DND-41 (cell line): ENCODE measurements around the gene XIAP.

Experiments used
- EZH2 ChIP-seq: IDR thresholded peaks from 3 replicates; pipeline ENCODE4 v1.6.1; 2012; ENCODE audit warnings: borderline replicate concordance, low read depth, mild to moderate bottlenecking, moderate library complexity, low read length, inconsistent platforms; ENCODE audit not compliant: severe bottlenecking
- TF ChIP-seq, protein P1 (sequence below): IDR thresholded peaks from 2 replicates; pipeline ENCODE4 v1.5.1; 2012; ENCODE audit warnings: borderline replicate concordance, low read length, moderate library complexity, mild to moderate bottlenecking; ENCODE audit not compliant: poor library complexity, severe bottlenecking; ENCODE audit errors: extremely low read depth

GRCh38 chrX:123876844-123877243 lies 17.0 kb downstream of the XIAP start:
- TF ChIP-seq, protein P1, sequence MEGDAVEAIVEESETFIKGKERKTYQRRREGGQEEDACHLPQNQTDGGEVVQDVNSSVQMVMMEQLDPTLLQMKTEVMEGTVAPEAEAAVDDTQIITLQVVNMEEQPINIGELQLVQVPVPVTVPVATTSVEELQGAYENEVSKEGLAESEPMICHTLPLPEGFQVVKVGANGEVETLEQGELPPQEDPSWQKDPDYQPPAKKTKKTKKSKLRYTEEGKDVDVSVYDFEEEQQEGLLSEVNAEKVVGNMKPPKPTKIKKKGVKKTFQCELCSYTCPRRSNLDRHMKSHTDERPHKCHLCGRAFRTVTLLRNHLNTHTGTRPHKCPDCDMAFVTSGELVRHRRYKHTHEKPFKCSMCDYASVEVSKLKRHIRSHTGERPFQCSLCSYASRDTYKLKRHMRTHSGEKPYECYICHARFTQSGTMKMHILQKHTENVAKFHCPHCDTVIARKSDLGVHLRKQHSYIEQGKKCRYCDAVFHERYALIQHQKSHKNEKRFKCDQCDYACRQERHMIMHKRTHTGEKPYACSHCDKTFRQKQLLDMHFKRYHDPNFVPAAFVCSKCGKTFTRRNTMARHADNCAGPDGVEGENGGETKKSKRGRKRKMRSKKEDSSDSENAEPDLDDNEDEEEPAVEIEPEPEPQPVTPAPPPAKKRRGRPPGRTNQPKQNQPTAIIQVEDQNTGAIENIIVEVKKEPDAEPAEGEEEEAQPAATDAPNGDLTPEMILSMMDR, result no peak
- no peak for TF ChIP-seq EZH2
